ENCODE results near the gene NOTO.

The NOTO gene

GRCh38 chr2:73228631-73229030 lies 26.3 kb downstream of the NOTO start:
- H3K27me3 ChIP-seq (replicated peaks; ENCODE audit: insufficient read depth, low read length) = no peaks in the 10 kb centered on the region
- no peaks in the 10 kb centered on the region for H4K20me1 ChIP-seq (ENCODE audit: insufficient read depth, low read length)
- H3F3A ChIP-seq (ENCODE audit: insufficient read depth, low read length) = peaks cover 2% of the 10 kb centered on the region; the same call in 1 of the 2 replicates
- peaks cover 6% of the 10 kb centered on the region; the same call in 1 of the 2 replicates for H3K79me2 ChIP-seq (ENCODE audit: low read length)
- no peak for DNase-seq
- H3K4me3 ChIP-seq (ENCODE audit: low read length) = no peak overlapping the region
- H3K27ac ChIP-seq (ENCODE audit: low read length) = no peak overlapping the region
- H3K4me2 ChIP-seq (ENCODE audit: low read depth, low read length) = no peak overlapping the region
- H3K4me1 ChIP-seq (ENCODE audit: low read length) = no peaks in the 10 kb centered on the region
- TF ChIP-seq, protein P1, sequence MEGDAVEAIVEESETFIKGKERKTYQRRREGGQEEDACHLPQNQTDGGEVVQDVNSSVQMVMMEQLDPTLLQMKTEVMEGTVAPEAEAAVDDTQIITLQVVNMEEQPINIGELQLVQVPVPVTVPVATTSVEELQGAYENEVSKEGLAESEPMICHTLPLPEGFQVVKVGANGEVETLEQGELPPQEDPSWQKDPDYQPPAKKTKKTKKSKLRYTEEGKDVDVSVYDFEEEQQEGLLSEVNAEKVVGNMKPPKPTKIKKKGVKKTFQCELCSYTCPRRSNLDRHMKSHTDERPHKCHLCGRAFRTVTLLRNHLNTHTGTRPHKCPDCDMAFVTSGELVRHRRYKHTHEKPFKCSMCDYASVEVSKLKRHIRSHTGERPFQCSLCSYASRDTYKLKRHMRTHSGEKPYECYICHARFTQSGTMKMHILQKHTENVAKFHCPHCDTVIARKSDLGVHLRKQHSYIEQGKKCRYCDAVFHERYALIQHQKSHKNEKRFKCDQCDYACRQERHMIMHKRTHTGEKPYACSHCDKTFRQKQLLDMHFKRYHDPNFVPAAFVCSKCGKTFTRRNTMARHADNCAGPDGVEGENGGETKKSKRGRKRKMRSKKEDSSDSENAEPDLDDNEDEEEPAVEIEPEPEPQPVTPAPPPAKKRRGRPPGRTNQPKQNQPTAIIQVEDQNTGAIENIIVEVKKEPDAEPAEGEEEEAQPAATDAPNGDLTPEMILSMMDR (IDR thresholded peaks at IDR 0.05; ENCODE audit: low read length) = no peak
- TF ChIP-seq EZH2phosphoT487 (IDR thresholded peaks at IDR 0.05; ENCODE audit: low read length) = no peak
- TF ChIP-seq EZH2 (optimal IDR thresholded peaks at IDR 0.05; ENCODE audit: low read depth, low read length) = no peak
- no peaks in the 10 kb centered on the region for H3K36me3 ChIP-seq (replicated peaks; ENCODE audit: insufficient read depth, low read length)
- H3K9me3 ChIP-seq (replicated peaks; ENCODE audit: insufficient read depth, low read length) = no peaks in the 10 kb centered on the region
- H2AFZ ChIP-seq (ENCODE audit: low read length) = no peak overlapping the region
- H3K9me2 ChIP-seq (replicated peaks; ENCODE audit: insufficient read depth, low read length) = no peaks in the 10 kb centered on the region
- no peak overlapping the region for H3K9ac ChIP-seq (ENCODE audit: low read length)

GRCh38 chr2:73232403-73233153 lies 30.2 kb downstream of the NOTO start:
- Histone ChIP-seq H3K4me3 (ENCODE audit: low read length) (peak overlapping the region; percentile 79), H3K4me1 (ENCODE audit: low read length) (peaks cover 16% of the 10 kb centered on the region), H3K4me2 (ENCODE audit: low read depth, low read length) (peak overlapping the region; percentile 99), H3K9me2 (replicated peaks; ENCODE audit: insufficient read depth, low read length) (no peaks in the 10 kb centered on the region), H3K79me2 (ENCODE audit: low read length) (peaks cover 41% of the 10 kb centered on the region), H3F3A (ENCODE audit: insufficient read depth, low read length) (peaks cover 9% of the 10 kb centered on the region; the same call in 1 of the 2 replicates), H3K9me3 (replicated peaks; ENCODE audit: insufficient read depth, low read length) (no peaks in the 10 kb centered on the region), H4K20me1 (ENCODE audit: insufficient read depth, low read length) (peaks cover 21% of the 10 kb centered on the region), H3K27ac (ENCODE audit: low read length) (no peak overlapping the region; the same call in 1 of the 2 replicates), H3K36me3 (replicated peaks; ENCODE audit: insufficient read depth, low read length) (no peaks in the 10 kb centered on the region), H3K27me3 (replicated peaks; ENCODE audit: insufficient read depth, low read length) (no peaks in the 10 kb centered on the region), H3K9ac (ENCODE audit: low read length) (peak overlapping the region; percentile 70), H2AFZ (ENCODE audit: low read length) (peak overlapping the region; percentile 99)
- peak; percentile 58 for DNase-seq
- TF ChIP-seq EZH2 (optimal IDR thresholded peaks at IDR 0.05; ENCODE audit: low read depth, low read length) (no peak), EZH2phosphoT487 (IDR thresholded peaks at IDR 0.05; ENCODE audit: low read length) (no peak)
- TF ChIP-seq, protein P1 (IDR thresholded peaks at IDR 0.05; ENCODE audit: low read length) = peak; percentile 31; the same call in 1 of the 2 replicates

- peak within 1 kb of the TSS; percentile 68; the same call in 1 of the 2 replicates for H3K27ac ChIP-seq (ENCODE audit: low read length)
- H3F3A ChIP-seq (ENCODE audit: insufficient read depth, low read length) = peaks cover 9% of the 10 kb centered on the region; the same call in 1 of the 2 replicates
- H3K9ac ChIP-seq (ENCODE audit: low read length) = peak within 1 kb of the TSS; percentile 85
- DNase-seq = peak; percentile 100
- H3K27me3 ChIP-seq (replicated peaks; ENCODE audit: insufficient read depth, low read length) = no peaks in the 10 kb centered on the region
- H3K4me2 ChIP-seq (ENCODE audit: low read depth, low read length) = peak within 1 kb of the TSS; percentile 99
- H3K36me3 ChIP-seq (replicated peaks; ENCODE audit: insufficient read depth, low read length) = no peaks in the 10 kb centered on the region; the same call in 1 of the 2 replicates
- no peaks in the 10 kb centered on the region for H3K9me3 ChIP-seq (replicated peaks; ENCODE audit: insufficient read depth, low read length)
- peaks cover 16% of the 10 kb centered on the region for H3K4me1 ChIP-seq (ENCODE audit: low read length)
- no peaks in the 10 kb centered on the region for H3K9me2 ChIP-seq (replicated peaks; ENCODE audit: insufficient read depth, low read length)
- peak within 1 kb of the TSS; percentile 79 for H3K4me3 ChIP-seq (ENCODE audit: low read length)
- H4K20me1 ChIP-seq (ENCODE audit: insufficient read depth, low read length) = peaks cover 28% of the 10 kb centered on the region
- TF ChIP-seq, protein P1 (IDR thresholded peaks at IDR 0.05; ENCODE audit: low read length) = no peak
- no peak for TF ChIP-seq EZH2phosphoT487 (IDR thresholded peaks at IDR 0.05; ENCODE audit: low read length)
- TF ChIP-seq EZH2 (optimal IDR thresholded peaks at IDR 0.05; ENCODE audit: low read depth, low read length) = no peak
- peaks cover 48% of the 10 kb centered on the region for H3K79me2 ChIP-seq (ENCODE audit: low read length)
- H2AFZ ChIP-seq (ENCODE audit: low read length) = peak within 1 kb of the TSS; percentile 99
Measured at GRCh38 chr2:73233154-73233931, 31.0 kb downstream of the NOTO start, which contains the start of gene PRADC1. Gene PRADC1, minus strand, starts transcription at chr2:73233239. Its CDS starts 79 bp downstream, at chr2:73233160.

Data from MM.1S (cell line).